ENCODE data around the gene GGN. TPM values are rescaled to one million over a fixed set of nuclear protein-coding genes. Genes with fewer than 3 reads are reported as not detected.
"Not testable (repeated sequence)": the region's sequence is repeated elsewhere in the genome, so short reads cannot be mapped to it uniquely, and the experiment has no call there.

Gene GGN
- polyA plus RNA-seq, 1 of the 3 experiments (the other 2 are of a cell fraction) = 0.48 TPM

- H3K9me3 ChIP-seq = no peaks in the 10 kb centered on the region
- POLR2A ChIA-PET = no interaction called here
- no peaks in the 10 kb centered on the region for H3K27me3 ChIP-seq (ENCODE audit: insufficient read depth)
- H3K4me1 ChIP-seq (ENCODE audit: control insufficient read depth in 1 of 2, insufficient read depth in 2 of 2, low read depth in 1 of 2, low read length in 1 of 2) = no peaks in the 10 kb centered on the region; a peak in 1 of 4 replicates
- H3F3A ChIP-seq (replicated peaks; ENCODE audit: insufficient read depth) = peaks cover 6% of the 10 kb centered on the region
- no peaks in the 10 kb centered on the region for H4K20me1 ChIP-seq (ENCODE audit: insufficient read depth)
- H3K36me3 ChIP-seq (replicated peaks in 1 of 2; ENCODE audit: control insufficient read depth in 1 of 2, insufficient read depth in 2 of 2, low read length in 1 of 2) = no peaks in the 10 kb centered on the region
- TF ChIP-seq RAD21 (IDR thresholded peaks at IDR 0.05; ENCODE audit: low read length) (no peak), TCF12 (IDR thresholded peaks at IDR 0.05) (no peak), RXRA (IDR thresholded peaks at IDR 0.05; ENCODE audit: borderline replicate concordance, low read depth) (no peak), NFIC (IDR thresholded peaks at IDR 0.05; ENCODE audit: borderline replicate concordance) (no peak), CTCF (IDR thresholded peaks at IDR 0.05) (no peak), IRF3 (IDR thresholded peaks at IDR 0.05; ENCODE audit: low read depth, low read length) (no peak), EZH2phosphoT487 (IDR thresholded peaks at IDR 0.05; ENCODE audit: borderline replicate concordance, low read depth) (no peak), ZBTB33 (IDR thresholded peaks at IDR 0.05; ENCODE audit: borderline replicate concordance, low read depth) (no peak), SMC3 (IDR thresholded peaks at IDR 0.05; ENCODE audit: low read depth, low read length) (no peak), MEF2A (IDR thresholded peaks at IDR 0.05; ENCODE audit: borderline replicate concordance, low read depth) (no peak), TAF1 (IDR thresholded peaks at IDR 0.05; ENCODE audit: borderline replicate concordance, low read depth, low read length) (no peak), RFX5 (IDR thresholded peaks at IDR 0.05; ENCODE audit: low read length) (no peak), MAX (IDR thresholded peaks at IDR 0.05; ENCODE audit: low read depth) (no peak), REST (IDR thresholded peaks at IDR 0.05; ENCODE audit: low read depth, low read length) (no peak), YY1 (IDR thresholded peaks at IDR 0.05; ENCODE audit: low read depth) (no peak), FOSL2 (IDR thresholded peaks at IDR 0.05; ENCODE audit: borderline replicate concordance, low read depth) (no peak), NRF1 (IDR thresholded peaks at IDR 0.05; ENCODE audit: low read depth, low read length) (no peak), ELF1 (IDR thresholded peaks at IDR 0.05) (no peak), RCOR1 (IDR thresholded peaks at IDR 0.05; ENCODE audit: low read length) (no peak)
- CTCF ChIA-PET = interaction anchor here (1.7 kb wide), 1 partner anchor 134 kb away, joined by 6 read pairs; no protein-coding TSS in a partner anchor
- H3K9ac ChIP-seq = no peak overlapping the region
- DNase-seq = no peak
- no peaks in the 10 kb centered on the region for H3K79me2 ChIP-seq (ENCODE audit: insufficient read depth)
- H2AFZ ChIP-seq (ENCODE audit: low read depth) = no peak overlapping the region
- WGBS (ENCODE audit: low lambda C conversion rate) = 79% methylated on average over 12 of the region's 12 CpGs
- no peaks in the 10 kb centered on the region for H3K9me2 ChIP-seq
- no peak overlapping the region for H3K4me3 ChIP-seq (ENCODE audit: low read depth in 2 of 2, low read length in 1 of 2)
- no peak overlapping the region for H3K4me2 ChIP-seq
- no peak overlapping the region for H3K27ac ChIP-seq (ENCODE audit: low read depth in 2 of 2, low read length in 1 of 2)
Observed at GRCh38 chr19:38367041-38367440, 20.8 kb downstream of the GGN start.

- Histone ChIP-seq H3K4me2 (peak overlapping the region; percentile 98), H3K4me3 (ENCODE audit: low read depth in 2 of 2, low read length in 1 of 2) (peak overlapping the region; percentile 58 to 89), H3K27me3 (ENCODE audit: insufficient read depth) (peaks cover 33% of the 10 kb centered on the region), H3K9ac (peak overlapping the region; percentile 37; the same call in 1 of the 2 replicates), H3K4me1 (ENCODE audit: control insufficient read depth in 1 of 2, insufficient read depth in 2 of 2, low read depth in 1 of 2, low read length in 1 of 2) (peaks cover 0 to 10% of the 10 kb centered on the region in 2 experiments; a peak in 1 of 4 replicates), H3K27ac (ENCODE audit: low read depth in 2 of 2, low read length in 1 of 2) (0 out of 4 replicates have a peak overlapping the region, but pooled peaks of 1 of the 2 experiments have one; percentile 47)
- not testable (repeated sequence) for H4K20me1 ChIP-seq (ENCODE audit: insufficient read depth); H3K9me2 ChIP-seq; H3K9me3 ChIP-seq; H3F3A ChIP-seq (replicated peaks; ENCODE audit: insufficient read depth); H2AFZ ChIP-seq (ENCODE audit: low read depth); DNase-seq; H3K79me2 ChIP-seq (ENCODE audit: insufficient read depth); H3K36me3 ChIP-seq (replicated peaks in 1 of 2; ENCODE audit: control insufficient read depth in 1 of 2, insufficient read depth in 2 of 2, low read length in 1 of 2)
- POLR2A ChIA-PET = interaction anchor here (0.7 to 1.8 kb wide), 2 partner anchors 11 to 25 kb away, joined by 3 to 17 read pairs; partner anchors contain the start of genes GGN and PSMD8
- CTCF ChIA-PET = interaction anchor here (0.8 to 0.9 kb wide), 2 partner anchors 11 to 119 kb away, joined by 3 read pairs; partner anchors contain the start of gene PSMD8
- WGBS (ENCODE audit: low lambda C conversion rate) = 71% methylated on average over 15 of the region's 16 CpGs
Observed at GRCh38 chr19:38362946-38363688, 24.7 kb downstream of the GGN start.

Measured in SK-N-SH (cell line).